Ascending aorta (tissue), 2 donors: ENCODE results near the gene ZEB2. TPM values are rescaled to one million over a fixed set of nuclear protein-coding genes. Genes with fewer than 3 reads are reported as not detected.
A peak's percentile ranks its signal among the peaks of the same experiment; 100 is the strongest.

ENCODE experiments used
- DNase-seq, 2 donors: peaks; one replicate each; pipeline ENCODE4 v3.0.0-alpha.2; 2019; ENCODE audit warnings: low spot score in 2 of 2
- H3K27ac ChIP-seq, 2 donors: fragments of 200-600 bp; sonication (generic); one replicate each; pipeline ENCODE4 v1.5.1; 2016 to 2017; ENCODE audit warnings: mild to moderate bottlenecking in 1 of 2
- H3K27me3 ChIP-seq: fragments of 200-600 bp; sonication (generic); one replicate; pipeline ENCODE4 v1.5.1; 2017
- H3K36me3 ChIP-seq, 2 donors: fragments of 200-600 bp; sonication (generic); one replicate each; pipeline ENCODE4 v1.5.1; 2016
- H3K4me1 ChIP-seq, 2 donors: fragments of 200-600 bp; sonication (generic); one replicate each; pipeline ENCODE4 v1.5.1; 2016 to 2017; ENCODE audit warnings: mild to moderate bottlenecking in 1 of 2
- H3K4me3 ChIP-seq, 2 donors: fragments of 200-600 bp; sonication (generic); one replicate each; pipeline ENCODE4 v1.5.1; 2016 to 2017; ENCODE audit warnings: mild to moderate bottlenecking in 1 of 2
- H3K9me3 ChIP-seq, 2 donors: fragments of 200-600 bp; sonication (generic); one replicate each; pipeline ENCODE4 v1.5.1; 2016
- intact Hi-C: fragments of 100-400 bp; cut with DNase I; formaldehyde crosslinking; loops from one replicate; pipeline ENCODE4 v1.15.1; 2023
- total RNA-seq: library from RNA; depleted of rRNA; stranded (reverse); fragments of >200 nt; gene quantifications from one replicate; pipeline ENCODE4 v1.1.0, GENCODE V29; 2016
- TF ChIP-seq, protein P1 (sequence below), 3 experiments: fragments of 200-600 bp in 2 of 3; fragments of 450-650 bp in 1 of 3; sonication (generic) in 2 of 3; IDR thresholded peaks; one replicate each; pipeline ENCODE4 v1.5.1; 2016 to 2019; ENCODE audit warnings: antibody characterized with exemption in 3 of 3, mild to moderate bottlenecking in 1 of 3, moderate library complexity in 1 of 3

ZEB2 gene
- total RNA-seq, 1 donor from 2014 or later: 74.6 TPM

DNA sequence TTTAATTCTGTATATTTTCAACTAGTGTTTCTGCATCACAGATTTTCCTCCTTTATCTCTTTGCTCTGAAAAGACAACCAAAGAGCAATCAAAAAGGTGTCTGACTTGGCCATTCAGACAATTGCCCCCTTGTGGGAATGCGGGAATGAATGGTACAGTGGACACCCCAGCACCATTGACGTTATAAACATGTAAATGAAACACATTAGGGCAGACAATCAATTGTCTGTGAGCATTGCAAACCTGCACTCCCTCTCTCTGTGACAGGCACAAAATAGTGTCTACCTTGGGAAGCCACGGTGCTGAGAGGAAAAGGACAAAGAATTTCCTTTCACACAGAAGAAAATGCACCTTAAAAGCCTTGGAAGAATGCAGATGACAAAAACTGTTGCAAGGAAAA is 8.0 kb downstream of the ZEB2 start:
- intact Hi-C loops: no loop called here
- Histone ChIP-seq H3K4me3 (peak overlapping the region; percentile 85 to 89), H3K9me3 (no peaks in the 10 kb centered on the region), H3K4me1 (peaks cover 0 to 22% of the 10 kb centered on the region in 2 donors), H3K27me3 (no peaks in the 10 kb centered on the region), H3K27ac (peak overlapping the region; percentile 99 to 100), H3K36me3 (no peaks in the 10 kb centered on the region)
- no peak for DNase-seq
- TF ChIP-seq, protein P1, sequence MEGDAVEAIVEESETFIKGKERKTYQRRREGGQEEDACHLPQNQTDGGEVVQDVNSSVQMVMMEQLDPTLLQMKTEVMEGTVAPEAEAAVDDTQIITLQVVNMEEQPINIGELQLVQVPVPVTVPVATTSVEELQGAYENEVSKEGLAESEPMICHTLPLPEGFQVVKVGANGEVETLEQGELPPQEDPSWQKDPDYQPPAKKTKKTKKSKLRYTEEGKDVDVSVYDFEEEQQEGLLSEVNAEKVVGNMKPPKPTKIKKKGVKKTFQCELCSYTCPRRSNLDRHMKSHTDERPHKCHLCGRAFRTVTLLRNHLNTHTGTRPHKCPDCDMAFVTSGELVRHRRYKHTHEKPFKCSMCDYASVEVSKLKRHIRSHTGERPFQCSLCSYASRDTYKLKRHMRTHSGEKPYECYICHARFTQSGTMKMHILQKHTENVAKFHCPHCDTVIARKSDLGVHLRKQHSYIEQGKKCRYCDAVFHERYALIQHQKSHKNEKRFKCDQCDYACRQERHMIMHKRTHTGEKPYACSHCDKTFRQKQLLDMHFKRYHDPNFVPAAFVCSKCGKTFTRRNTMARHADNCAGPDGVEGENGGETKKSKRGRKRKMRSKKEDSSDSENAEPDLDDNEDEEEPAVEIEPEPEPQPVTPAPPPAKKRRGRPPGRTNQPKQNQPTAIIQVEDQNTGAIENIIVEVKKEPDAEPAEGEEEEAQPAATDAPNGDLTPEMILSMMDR (IDR thresholded peaks at IDR 0.05): no peak

DNA sequence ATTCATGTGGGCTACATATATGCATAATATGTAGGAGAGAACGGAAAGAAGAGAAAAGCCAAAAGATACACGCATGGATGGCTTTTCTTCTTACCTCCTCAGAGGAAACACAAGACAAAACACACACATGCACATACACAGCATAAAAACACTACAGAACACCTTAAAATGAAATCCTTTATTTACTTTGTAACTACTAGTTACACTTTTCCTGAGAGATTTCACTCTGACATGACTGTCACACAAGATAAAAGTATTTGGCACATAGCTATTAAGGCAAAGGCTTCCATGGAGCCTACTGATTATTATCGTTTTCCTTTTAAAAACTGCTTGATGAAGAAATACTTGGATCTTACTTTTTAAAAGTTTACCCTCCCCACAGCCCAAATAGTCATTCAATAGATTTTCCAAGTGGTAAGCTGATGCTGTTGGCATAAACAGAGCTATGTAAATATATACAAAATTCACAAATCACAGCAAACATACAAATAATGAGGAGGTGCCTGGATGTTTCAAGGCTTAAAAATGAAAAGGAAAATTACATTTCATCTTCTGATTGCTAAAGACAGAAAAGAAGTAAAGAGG is 8.6 kb downstream of the ZEB2 start:
- H3K27me3 ChIP-seq: no peaks in the 10 kb centered on the region
- H3K4me1 ChIP-seq: peaks cover 0 to 28% of the 10 kb centered on the region in 2 donors
- H3K4me3 ChIP-seq: peak overlapping the region; percentile 7 to 85

DNA sequence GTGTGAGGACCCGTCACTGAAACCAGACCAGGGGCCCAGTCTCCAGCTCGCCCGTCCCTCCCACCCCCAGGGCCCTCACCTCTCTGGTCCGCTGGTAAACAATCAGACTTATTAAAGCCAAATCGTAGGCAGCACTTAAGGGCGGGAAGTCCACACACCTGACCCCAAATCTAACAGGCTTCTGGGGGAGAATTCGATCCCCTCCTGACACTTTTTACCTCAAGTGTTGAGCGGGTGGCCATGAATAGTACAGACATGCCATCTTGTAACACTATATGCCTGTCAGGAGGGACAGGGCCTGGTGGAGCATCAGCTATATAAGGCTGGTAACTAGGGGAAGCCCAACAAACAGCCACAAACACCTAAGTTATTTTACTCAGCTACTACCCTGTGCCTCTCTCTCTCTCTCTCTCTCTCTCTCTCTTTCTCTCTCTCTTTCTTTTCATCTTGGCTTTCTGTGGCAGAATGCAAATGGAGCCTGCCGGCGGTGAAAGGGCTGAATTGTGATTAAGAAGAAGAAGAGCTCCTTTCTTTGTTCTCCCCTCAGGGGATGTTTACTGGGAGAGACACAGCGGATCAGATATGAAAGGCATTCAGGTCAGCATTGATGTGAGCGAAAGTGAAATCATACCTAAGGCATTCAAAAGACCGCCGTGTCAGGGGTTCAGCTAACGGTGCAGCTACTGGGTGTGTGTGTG is 9.5 kb downstream of the ZEB2 start:
- Histone ChIP-seq H3K27ac (peak overlapping the region; percentile 99 to 100), H3K9me3 (no peaks in the 10 kb centered on the region), H3K36me3 (no peaks in the 10 kb centered on the region), H3K4me1 (peaks cover 0 to 33% of the 10 kb centered on the region in 2 donors), H3K4me3 (peak overlapping the region; percentile 7 to 85), H3K27me3 (no peaks in the 10 kb centered on the region)
- intact Hi-C loops: no loop called here
- DNase-seq: no peak
- TF ChIP-seq, protein P1 (IDR thresholded peaks at IDR 0.05): no peak

More for the DNA sequence above, 8.6 kb downstream of the ZEB2 start:
- intact Hi-C loops: no loop called here
- H3K36me3 ChIP-seq: no peaks in the 10 kb centered on the region
- DNase-seq: no peak
- peak overlapping the region; percentile 99 to 100 for H3K27ac ChIP-seq
- TF ChIP-seq, protein P1 (IDR thresholded peaks at IDR 0.05): no peak
- no peaks in the 10 kb centered on the region for H3K9me3 ChIP-seq

DNA sequence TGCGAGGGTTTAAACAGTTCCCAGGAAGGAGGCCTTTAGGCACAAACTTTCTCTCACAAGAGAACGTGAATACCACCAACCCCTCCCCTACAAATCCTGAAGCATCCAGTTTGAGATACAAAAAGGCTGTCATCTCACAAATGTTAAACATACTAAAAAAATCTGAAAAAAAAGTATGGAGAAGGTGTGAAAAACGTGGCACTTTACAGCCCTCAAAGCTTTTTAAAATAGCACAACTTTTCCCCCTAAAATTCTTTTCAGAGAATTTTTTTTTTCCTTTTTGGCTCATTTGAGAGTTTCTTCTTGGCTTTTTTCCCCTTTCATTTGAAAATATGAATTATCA is 10.1 kb downstream of the ZEB2 start:
- Histone ChIP-seq H3K27me3 (no peaks in the 10 kb centered on the region), H3K9me3 (no peaks in the 10 kb centered on the region), H3K4me3 (peak overlapping the region; percentile 33 to 85), H3K27ac (peak overlapping the region; percentile 99 to 100), H3K36me3 (no peaks in the 10 kb centered on the region), H3K4me1 (peaks cover 0 to 33% of the 10 kb centered on the region in 2 donors)
- TF ChIP-seq, protein P1 (IDR thresholded peaks at IDR 0.05): no peak
- intact Hi-C loops: no loop called here
- no peak for DNase-seq

DNA sequence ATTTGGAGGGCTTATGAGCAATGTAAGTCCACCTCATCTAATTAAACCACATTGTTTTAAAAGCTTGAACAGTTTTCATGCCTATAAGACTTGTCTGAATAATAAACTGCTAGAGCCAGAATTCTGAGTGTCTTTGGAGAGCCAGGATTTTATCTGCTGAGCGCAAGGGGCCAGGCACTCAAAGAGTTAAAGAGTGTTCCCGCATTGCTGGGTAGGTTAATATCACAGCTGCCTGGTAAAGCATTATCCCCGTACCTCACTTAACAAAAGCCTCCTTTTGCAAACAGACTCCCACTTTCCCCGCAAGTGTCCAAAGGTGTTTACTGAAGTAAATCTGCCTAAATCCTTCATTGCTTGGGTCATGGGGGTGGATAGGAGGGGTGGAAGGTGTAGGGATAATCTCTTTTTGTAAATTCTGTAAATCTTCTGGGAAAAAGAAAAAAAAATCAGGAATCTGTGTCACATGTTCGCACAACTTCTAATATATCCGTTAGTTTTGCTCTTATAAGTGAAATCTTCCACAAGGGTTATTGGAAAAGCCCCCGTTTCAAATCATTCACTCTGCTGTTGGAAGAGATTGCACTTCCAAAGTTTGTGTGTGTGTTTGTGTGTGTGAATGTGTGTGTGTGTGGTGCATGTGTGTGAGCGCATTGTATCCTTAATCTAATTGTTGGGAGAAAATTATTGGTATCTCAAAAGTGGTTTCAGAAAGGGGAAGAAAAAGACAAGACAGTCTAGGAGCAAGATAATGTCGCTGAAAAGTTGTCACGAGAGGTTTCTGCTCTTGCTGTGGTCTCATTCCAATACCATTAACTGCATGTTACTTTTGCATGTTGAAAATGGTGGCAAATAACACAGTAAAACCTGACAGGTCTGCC is 10.7 kb downstream of the ZEB2 start:
- H3K36me3 ChIP-seq: no peaks in the 10 kb centered on the region
- H3K4me3 ChIP-seq: peak overlapping the region; percentile 33 to 85
- peaks cover 0 to 40% of the 10 kb centered on the region in 2 donors for H3K4me1 ChIP-seq
- peak overlapping the region; percentile 99 to 100 for H3K27ac ChIP-seq
- intact Hi-C loops: no loop called here
- no peak for DNase-seq
- H3K27me3 ChIP-seq: no peaks in the 10 kb centered on the region
- no peaks in the 10 kb centered on the region for H3K9me3 ChIP-seq
- TF ChIP-seq, protein P1 (IDR thresholded peaks at IDR 0.05): no peak
